SK-N-MC (cell line): Measurements from ENCODE around the gene IL21R.

Experiments used
- EZH2 ChIP-seq: fragments of 200-600 bp; sonication (generic); IDR thresholded peaks from one replicate; pipeline ENCODE4 v1.6.1; 2017; ENCODE audit warnings: antibody characterized with exemption
- FOXP2 ChIP-seq: optimal IDR thresholded peaks from 2 replicates; pipeline ENCODE3; 2011; ENCODE audit warnings: mild to moderate bottlenecking, moderate library complexity; ENCODE audit not compliant: insufficient read depth; ENCODE audit errors: extremely low read length, control extremely low read depth
- POLR2AphosphoS5 ChIP-seq: IDR thresholded peaks from 2 replicates; pipeline ENCODE4 v1.6.1; 2012; ENCODE audit warnings: mild to moderate bottlenecking, low read depth, low read length, borderline replicate concordance

- TF ChIP-seq POLR2AphosphoS5, result no peak
- no peak for TF ChIP-seq EZH2
- TF ChIP-seq FOXP2, result no peak
Observed at GRCh38 chr16:27356794-27357193, 45.2 kb upstream of the IL21R start.
